DMS79 treated with DMSO at 0.1 percent for 48 hours (cell line): ENCODE results near the gene MAN1C1.

Experiments used
- DNase-seq: peaks from one replicate; lab custom pipeline; 2025; lab: John Stamatoyannopoulos, UW

Gene MAN1C1

DNA sequence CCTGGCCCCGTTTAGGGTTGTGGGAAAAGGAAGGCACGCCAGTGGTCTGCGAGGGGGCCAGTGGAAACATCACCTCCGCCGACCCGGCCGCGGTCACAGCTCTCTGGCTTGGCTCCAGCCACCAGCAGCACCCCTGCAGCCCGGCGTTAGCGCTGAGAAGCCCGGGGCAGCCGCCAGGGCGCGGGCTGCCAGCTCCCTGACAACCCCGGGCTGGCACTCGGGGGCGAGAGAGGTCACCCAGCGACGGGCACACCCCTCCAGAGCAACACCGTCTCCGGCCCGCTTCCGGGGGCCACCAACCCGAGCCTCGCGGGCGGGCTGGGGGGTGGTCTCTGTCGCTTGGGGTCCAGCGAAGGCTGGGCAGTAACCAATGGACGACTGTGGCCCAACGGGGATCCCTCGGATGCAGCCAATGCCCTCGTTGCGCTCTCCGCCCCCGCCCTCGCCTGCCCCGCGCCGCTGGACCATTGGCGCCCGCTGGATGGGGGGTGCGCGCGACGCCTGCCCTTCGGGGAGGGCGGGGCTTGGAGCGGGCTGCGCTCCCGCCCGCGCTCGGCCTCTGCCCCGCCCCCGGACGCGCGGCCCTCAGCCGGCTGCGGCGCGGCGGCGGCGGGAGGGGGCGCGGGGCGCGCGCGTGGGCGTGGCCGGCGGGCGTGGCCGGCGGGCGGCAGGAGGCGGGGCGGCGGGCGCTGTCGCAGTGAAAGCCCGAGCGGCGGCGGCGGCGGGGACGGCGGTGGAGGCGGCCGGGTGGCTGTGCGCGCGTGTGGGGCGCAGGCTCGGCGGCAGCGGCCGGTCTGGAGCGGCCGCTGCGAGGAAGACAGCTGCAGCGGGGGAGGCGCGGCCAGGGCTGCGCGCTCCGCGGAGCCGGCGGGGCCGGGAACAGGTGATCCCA lies at the start of gene MAN1C1:
Gene MAN1C1 (plus strand): TSS at position 697 of the 892 bp plus-strand sequence. CDS start 1,007 bp downstream, outside the sequence.
- DNase-seq, result peak; percentile 90

DNA sequence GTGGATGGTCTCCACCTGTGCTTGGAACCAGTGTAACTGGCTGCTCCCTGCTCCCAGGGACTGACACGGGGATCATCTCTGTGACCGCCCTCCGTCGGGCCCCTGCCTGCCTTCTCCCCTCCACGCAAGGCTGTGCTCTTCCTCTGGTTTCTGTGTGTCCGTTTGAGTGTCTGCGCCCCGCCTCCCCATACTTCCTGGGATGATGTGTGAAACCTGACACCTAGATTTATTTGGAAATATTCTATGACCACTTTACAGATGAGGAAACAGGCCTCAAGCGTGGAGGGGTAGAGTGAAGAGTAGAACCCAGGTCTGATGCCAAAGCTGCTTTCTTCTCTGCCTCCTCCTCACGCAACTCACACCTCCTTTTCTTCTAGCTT lies 48.9 kb upstream of the MAN1C1 start:
- DNase-seq, result no peak

DNA sequence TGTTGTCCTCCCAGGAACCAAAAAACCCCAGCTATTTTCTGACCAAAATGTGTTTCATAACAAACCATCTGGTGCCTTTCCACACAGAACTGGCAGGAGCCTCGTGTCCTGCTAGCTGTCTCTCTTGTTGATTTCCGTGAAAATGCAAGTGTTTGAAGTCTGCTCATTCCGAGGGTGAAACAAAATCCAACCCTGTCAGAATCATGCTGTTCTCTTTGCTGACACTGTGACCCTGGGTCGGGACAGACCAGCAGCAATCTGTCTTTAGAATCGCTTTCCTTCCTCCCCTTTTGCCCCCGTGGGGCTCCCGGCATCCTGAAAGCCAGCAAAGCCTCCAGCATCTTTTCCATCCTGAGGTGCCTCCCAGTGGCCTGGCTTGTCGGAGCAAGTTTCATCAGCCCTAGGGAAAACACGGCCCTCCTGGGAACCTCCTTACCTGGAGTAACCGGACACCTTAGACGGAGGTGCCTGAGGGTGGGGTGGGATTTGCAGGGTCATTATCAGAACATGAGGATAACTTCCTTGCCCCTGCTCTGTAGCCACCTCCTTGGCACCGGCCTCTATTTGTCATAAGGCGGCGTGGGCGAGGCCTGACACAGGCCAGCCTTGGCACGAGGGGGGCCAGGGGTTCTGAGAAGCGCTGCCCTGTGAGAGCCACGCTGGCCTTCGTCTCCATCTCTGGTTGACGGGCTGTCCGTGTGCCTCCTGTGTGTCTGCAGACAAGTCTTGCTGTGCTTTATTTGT lies 48.3 kb upstream of the MAN1C1 start:
- peak; percentile 51 for DNase-seq

DNA sequence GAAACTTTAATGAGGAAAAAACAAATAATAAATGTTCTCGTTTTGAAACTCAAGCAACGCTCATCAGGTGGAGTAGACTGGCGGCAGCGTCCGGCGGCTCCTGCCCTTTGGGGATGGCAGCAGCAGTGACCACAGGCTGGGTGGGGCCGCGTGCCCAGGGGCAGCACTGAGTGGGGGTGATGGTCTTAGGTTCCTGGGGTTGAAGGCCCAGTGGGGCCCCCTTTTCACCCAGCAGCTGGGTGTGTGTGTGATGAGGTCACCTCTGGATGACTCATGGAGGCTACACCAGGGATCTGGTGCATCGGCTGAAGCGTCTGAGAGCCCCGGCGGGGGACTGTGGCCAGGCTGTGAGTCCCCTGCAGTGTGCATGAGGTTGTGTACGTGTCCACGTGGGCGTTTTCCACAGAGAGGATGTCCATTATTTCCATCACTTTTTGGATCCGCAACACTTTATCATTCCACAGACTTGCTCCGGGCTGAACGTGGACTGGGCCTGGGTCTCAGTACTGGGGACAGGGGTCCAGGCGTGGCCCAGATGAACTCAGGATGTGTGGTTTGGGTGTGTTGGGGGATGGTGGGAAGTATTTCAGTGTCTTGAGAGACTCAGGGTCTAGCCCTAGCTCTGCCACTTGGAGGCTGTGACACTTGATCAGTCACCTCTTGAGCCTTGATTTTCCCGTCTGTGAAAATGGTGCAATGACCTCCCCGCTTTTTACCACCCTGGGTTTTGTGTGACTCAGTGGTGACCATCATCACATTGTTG lies 47.6 kb upstream of the MAN1C1 start:
- DNase-seq, result no peak

DNA sequence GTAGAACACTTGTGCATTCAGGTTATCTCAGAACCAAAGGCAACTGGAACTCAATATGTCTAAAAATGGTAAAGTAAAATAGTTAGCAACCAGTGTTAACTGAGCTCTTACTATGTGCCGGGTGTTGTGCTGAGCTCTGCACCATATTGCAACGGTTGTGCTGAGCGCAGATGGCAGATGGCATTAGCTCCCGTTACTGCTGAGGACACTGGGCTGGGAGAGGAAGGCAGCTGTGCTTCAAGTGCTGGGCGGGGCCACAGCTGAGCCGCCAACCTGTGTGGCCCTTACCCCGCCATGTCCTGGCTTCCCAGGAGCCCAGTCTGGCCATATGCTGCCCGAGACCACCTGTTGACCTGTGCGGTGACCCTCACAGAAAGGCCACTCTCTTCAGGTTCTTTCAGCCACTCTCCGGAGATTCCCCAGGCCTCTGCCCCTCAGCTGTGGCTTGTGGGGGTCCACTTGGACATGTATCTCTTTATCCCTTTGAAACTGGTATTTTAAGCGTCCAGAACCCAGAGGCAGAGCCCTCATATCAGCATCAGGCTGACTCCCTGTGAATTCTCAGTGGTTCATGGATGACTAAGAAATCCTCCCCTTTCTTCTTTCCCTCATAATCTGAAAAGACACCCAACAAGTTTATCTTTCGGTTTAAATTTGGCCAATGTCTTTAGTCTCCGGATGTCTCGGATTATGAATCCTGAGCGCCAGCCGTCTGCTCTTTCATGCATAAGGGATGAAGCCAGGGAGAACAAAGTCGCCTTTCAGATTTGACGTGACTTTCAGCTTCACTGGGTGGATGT lies 46.8 kb upstream of the MAN1C1 start:
- DNase-seq, result no peak

DNA sequence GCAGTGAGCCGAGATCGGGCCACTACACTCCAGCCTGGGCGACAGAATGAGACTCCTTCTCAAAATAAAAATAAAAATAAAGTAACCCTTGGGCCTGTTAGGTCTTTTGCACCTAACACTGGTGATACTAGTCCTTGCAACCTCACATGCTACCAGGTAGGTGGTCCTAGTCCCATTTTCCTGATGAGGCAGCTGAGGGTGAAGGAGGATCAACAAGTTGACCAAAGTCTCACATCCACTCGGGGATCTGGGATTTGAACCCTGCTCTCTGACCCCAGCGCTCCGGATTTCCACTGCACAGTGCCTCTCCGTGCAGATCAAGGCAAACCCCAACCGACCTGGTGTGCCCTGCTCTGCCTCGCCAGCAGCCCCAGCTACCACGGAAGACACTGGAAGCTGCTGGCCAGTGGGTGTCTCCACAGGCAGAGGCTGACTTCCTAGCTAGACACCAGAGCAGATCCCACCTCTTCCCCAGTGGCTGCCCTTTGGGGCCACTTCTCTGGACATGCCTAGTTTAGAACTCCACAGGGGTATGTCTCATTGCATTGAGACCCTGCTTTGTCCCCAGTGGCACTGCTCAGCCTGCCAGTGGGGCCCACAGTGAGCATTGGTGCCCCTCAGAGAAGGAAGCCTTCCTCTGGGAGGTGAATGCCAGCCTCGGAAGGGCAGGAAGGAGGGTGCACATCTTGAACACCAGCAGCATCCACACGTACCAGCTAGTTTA lies 45.6 kb upstream of the MAN1C1 start:
- DNase-seq, result no peak

DNA sequence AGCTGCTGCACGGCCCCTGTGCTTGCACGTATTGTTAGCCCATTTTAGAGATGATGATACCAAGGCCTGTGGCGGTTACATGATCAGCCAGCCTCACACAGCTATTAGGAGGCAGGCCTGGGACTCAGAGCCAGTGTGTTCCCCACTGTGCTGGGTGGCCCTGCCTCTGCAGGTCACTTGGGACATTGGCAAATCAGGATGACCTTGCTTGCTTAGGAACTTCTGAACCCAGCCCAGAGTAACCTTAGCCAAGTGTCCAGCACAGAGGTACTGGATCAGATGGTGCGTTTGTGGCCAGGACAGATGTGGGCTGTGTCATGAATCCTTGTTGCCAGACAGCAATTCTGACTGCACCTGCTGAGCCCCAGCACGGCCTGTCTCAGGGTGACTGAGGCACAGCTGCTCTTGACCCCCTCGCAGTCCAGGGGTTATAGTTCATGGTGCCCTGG lies 45.0 kb upstream of the MAN1C1 start:
- DNase-seq, result no peak

DNA sequence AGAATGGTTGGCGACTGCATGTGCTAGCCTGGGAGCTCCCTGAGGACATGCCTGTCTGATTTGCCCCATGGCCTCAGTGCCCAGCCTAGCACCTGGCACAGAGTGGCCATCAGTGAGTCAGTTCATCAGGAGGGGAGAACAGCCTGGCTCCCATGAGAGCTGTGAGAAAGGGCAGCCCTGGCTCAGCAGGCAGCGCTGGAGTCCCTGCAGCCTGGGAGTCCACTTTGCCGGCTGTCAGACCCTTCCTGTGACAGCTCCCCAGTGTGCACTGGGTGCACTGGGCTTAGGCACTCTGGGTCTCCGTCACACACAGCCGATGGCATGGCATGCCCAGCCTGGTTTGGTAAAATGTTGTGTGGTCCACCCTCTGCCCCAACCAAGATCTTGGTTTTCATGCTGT lies 44.5 kb upstream of the MAN1C1 start:
- no peak for DNase-seq

DNA sequence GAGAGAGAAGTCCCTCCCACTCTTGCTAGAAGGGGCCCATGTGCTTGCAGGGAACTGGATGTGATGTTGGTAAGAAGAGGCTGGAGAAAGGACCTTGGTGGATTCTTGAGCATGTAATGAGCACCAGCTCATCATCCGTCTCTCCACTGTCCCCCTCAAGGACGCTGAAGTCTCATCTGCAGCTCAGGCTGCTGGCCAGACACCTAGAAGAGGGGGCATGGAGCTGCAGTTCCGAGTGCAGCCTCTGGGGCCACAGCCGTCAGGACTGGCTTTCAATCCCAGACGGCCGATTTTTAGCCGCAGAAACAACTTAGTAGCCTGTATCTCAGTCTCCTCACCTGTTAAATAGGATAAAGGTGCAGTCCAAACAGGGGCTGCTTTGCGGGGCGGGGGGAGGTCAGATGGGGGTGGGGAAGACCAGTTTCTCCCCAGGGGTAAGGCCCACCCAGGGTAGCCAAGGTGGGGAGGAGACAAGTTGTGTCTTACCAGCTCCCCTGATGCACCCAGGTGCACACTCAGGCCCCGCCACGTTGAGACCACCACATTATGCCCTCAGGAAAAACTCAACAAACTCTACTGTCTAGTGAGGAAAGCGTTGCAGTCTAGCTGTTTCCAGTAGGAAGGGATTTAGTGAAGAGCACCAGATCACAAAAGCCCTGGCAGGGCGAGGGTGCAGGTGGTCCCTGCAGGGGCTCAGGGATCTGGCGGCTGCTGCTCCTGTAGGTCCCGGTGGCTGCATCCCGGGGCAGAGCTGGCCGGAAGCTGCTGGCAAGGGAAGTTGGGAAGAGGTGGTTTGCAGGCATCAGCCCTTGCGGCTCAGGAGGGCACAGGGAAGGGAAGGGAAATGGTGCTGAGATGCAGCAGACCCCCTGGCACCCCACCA lies 43.6 kb upstream of the MAN1C1 start:
- no peak for DNase-seq

DNA sequence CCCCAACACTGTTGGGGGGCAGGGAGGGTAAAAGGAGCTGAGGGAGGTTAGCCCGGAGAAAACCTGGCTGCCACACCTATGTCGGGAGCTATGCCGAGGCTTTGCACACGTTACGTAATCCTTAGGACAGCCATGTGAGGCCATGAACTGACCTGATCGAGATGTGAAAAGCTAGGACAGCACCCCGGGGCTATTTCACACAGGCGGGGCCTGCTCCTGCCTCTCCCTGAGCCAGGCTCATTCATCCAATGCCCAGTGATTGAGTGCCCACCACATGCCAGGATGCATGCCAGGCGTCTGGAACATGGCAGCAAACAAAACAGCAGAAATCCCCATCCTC lies 43.0 kb upstream of the MAN1C1 start:
- no peak for DNase-seq

DNA sequence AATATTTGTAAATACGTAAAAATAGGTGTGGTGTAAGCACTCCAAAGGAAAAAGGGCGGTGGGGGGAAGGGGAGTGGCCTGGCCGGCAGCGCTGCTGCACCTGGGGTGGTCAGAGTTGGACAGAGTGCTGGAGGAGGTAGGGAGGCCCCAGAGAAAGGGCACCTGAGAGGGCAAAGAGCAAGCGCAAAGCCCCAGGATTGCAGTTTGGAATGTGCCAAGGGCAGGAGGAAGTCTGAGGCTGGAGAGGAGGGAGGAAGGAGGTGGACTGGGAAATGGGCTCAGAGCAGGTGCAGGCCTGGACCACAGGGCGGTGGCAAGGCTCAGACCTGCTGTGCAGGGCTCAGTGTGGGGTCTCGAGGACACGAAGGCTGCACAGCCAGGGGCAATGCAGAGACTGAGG lies 42.6 kb upstream of the MAN1C1 start:
- no peak for DNase-seq

DNA sequence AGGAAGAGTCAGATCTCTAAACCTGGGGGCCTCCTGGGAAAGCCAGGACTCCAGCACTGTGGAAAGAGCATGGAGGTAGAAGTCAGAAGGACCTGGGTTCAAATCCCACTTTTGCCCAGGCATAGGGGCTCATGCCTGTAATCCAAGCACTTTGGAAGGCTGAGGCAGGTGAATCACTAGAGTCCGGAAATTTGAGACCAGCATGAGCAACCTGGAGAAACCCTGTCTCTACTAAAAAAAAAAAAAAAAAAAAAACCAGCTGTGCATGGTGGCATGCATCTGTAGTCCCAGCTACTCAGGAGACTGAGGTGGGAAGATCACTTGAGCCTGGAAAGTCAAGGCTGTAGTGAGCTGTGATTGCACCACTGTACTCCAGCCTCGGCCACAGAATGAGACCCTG lies 41.4 kb upstream of the MAN1C1 start:
- DNase-seq, result no peak

DNA sequence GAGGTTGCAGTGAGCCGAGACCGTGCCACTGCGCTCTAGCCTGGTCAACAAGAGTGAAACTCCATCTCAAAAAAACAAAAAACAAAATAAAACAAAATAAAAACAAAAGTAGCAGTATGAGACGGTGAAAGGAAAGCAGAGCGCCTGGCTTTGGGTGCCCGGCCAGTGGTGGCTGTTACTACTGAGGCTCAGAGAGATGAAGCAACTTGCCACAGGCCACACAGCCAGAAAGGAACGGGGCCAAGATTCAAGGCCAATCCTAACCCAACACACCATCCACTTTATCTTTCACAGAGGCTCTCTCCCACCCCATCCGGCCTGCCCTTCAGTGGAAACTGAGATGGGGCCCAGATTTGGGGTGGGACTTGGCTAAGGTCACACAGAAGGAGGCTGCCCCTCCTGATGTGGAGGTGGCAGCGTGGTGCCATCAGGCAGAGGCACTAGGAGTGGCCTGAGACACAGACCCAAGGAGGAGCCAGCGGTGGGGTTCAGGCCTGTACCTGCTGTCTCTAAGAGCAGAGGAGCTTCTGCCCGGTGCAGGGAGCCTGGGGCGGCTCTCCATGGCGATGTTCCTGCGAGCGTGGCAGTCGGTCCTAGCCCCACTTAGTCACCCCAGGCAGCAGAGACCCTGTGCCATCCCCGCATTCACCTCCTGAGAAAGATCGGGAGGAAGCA lies 40.0 kb upstream of the MAN1C1 start:
- no peak for DNase-seq

DNA sequence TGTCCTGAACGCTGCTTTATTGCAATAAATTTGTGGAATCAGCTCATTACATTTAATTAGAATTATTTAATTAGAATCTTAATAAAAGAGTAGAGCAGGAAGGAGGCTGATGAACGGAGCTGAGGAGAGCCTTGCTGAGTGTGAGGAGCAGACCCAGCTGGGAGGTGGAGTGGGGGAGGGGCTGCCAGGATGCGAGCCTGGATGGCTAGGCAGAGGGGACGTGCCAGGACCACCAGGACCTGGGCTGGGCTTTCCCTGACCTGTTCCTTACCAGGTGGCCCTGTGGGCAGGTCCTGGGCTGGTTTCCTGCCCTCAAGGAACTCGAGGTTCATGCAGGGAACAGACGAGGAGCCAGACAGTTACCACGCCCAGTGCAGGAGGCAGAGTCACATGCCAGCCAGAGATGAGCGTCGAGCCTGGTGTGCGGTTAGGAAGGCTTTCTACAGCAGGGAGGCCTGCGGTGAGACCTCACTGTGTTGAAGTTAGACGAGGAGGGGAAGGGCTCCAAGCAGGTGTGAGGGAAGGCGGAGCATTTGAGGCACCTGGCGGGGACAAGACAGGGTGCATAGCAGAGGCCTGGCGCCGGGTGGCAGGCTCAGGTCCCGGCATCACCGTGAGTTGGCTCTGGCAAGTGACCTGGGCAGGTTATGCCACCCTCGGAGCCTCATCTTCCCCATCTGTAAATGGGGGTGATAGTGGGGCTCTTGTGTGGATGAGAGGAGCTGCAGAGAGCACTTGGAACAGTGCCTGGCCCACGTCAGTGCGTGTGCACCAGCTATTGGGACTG lies 39.3 kb upstream of the MAN1C1 start:
- DNase-seq, result no peak

DNA sequence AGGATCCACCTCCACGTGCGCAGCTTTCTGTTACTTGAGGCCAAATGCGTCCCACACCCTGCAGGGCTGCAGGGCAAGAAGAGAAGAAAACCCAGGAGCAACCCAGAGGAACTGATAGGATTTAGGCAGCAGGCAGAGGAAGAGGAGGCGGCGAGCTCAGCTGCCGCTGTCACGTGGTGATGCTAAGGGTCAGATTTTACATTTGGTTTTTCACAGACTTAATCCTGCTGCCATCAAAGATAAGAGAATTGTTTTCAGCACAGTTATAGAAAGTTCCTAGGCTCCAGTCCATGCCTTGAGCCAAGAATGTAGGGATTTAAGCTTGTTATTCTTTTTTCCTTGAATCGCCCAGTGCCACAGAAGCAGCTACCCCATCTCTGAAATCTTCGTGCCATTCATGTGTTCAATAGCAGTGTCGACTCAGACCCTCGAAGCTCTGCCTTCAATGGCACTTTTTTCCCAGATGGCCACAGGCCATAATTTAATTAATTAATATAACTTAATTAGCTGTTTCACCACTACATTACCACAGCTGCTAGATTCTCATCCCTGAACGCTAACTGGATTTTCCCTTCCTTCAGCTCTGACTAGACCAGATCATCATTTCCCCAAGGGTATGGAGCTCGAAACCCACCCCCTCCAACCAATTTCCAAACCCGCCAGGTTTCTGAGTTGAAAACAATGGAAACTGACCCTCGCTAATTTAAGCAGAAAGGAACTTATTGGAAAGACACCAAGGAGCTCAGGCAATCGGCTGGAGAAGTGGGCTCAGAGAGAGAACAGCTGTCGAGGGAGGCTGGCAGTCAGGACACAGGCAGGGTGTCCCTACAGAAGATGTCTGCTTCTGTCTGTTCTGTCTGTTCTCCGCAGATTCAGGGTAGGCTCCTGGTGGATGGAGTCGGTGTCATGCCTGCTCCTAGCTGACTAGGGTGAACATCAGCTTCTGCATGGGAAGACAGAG lies 37.0 kb upstream of the MAN1C1 start:
- no peak for DNase-seq

DNA sequence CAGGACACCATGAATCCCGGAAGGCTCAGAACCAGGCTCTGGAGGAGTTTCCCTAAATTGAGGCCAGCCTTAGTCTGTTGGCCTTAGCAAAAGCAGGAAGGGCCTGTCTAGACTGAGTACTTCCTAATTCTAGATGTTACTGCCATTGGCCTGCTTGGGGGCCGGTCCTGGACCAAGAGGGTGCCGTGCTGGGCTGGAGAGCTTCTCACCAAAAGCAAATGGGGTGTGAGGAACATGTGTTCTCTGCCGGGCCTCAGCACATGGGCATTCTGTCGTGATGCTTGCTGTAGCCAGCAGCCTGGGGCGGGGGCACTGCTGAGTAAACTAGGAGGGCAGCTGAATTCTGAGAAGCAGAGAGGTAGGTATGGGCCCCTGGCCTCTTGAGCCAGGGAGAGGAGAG lies 35.7 kb upstream of the MAN1C1 start:
- no peak for DNase-seq

DNA sequence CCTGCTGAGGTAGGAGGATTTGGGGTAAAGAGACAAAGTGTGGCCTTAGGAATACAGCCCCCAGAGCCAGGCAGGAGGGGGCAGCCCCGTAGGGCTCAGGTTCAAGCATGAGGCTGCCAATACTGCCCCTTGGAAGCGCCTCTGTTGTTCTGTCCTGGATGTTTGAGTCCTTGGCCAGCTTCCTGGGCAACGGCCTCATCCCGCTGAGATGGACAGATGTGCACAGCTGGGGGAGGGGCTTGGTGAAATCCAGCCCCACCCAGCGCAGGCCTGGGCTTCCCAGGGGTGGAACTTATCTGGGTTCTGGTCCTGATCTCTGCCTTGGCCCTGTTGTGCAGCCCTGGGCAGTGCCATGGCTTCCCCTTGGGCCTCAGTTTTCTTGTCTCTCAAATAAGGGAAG lies 34.8 kb upstream of the MAN1C1 start:
- no peak for DNase-seq
